Astrocyte of the hippocampus (primary cell): ENCODE measurements around the gene KIF1A.
"Not testable (repeated sequence)": the region's sequence is repeated elsewhere in the genome, so short reads cannot be mapped to it uniquely, and the experiment has no call there.

Source experiments
- DNase-seq: peaks from one replicate; pipeline ENCODE4 v3.0.0; 2011; ENCODE audit warnings: low read depth, low spot score

Gene KIF1A

DNA sequence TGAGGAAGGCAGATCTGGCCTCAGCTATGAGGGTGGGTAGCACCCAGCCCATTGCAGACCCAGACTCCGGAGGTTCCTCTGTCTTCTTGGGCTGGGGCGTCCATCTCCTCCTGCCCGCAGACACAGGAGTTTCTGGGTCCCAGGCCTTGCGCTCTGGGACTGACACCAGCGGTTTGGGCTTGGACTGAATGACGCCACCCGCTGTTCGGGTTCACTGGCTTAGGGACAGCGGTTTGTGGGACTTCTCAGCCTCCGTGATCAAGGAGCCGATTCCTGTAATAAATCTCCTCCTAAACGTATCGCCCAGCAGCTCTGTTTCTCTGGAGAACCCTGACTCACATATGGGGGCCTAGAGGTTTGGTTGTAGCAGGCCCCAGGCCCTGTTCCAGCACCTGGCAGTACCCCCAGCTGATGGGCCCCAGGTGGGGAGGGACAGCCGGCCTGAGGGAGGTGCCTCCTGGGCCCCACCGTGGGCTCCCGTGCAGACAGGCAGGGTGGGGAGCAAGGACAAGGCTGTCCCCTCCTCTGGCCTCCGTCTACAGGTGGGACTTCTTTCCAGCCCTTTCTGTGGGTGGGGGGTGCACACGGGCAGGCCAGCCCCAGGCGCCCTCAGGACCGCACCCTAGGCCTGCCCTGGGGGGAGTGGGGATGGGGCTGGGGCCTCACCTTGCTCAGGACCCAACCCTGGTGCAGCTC, 132.8 kb downstream of the KIF1A start:
- no peak for DNase-seq

DNA sequence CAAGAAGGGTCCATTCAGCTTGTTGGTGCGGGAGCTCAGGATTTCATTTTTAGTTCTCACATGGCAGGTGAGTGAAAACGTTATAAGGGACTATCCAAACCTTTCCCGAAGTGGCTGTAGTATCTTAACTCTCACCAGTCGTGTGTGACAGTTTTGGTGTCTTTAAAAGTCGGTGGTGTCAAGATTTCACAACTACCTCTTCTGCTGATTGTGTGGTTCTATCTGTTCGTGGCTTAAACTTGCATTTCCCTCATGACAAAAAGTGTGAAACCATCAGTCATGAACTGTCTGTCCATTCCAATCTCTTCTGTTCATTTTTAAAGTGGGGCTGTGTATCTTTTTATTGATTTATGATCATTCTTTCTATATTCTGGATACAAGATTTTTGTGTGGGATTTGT, 133.6 kb downstream of the KIF1A start:
- DNase-seq: no peak

DNA sequence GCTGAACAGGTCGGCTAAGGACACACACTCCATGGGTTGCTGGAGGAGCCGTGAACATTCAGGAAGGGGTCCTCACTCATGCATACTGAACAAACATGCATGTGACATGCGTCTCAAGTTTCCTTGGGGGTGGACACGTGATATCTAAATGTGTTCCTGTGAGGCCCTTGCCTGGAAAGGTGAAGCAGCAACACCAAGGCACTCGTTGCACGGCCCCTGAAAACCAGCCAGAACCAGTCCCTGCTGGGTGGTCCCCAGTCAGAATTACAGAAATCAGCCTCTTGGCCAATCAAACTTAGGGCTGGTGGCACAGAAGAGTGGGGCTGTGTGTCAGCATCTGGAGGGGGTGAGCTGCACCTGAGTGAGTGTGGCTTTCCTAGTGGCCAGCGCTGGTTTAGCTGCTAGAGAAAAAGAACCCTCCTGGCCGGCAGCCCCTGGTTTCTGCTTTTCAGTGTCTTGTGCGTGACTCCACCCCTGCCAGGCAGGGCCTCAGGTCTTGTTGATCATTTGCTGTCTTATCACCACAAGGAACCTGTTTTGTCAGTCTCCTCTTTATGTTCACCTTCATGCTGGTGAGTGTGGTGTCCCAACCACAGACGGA, 134.1 kb downstream of the KIF1A start:
- DNase-seq: no peak

DNA sequence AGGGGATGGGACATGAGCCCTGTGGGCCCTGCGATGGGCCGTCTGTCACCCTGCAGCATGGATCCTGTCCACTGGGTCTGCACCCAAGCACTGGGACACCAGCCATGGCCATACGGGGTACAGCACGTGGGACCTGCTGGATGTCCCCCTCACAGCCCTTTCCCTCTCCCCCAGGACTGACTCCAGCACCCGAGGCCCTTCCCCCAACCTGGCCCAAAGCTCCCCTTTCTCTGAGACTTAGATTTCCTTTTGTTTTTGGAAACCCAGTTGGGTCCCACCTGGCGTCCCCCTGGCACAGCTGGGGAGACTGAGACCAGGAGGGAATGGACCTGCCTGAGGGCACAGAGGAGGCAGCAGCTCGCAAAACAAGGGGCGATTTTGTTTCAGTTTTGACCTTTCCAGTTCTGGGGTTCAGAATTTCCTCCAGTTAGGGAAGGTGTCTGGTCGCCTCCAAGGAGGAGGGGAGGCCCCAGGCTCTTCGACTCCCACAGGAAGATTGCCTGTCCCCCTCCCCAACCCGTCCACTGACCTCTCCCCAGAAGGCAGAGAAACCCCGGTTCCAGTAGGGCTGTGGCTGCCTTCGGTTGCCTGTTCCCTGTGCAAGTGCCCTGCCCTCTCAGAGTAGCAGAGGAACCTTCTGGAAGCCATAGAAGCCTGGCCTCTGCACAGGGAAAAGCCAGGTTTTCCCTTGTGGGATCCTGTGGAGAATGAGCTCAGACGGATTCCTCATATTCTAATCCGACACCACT, 135.9 kb downstream of the KIF1A start:
- DNase-seq: not testable (repeated sequence)

DNA sequence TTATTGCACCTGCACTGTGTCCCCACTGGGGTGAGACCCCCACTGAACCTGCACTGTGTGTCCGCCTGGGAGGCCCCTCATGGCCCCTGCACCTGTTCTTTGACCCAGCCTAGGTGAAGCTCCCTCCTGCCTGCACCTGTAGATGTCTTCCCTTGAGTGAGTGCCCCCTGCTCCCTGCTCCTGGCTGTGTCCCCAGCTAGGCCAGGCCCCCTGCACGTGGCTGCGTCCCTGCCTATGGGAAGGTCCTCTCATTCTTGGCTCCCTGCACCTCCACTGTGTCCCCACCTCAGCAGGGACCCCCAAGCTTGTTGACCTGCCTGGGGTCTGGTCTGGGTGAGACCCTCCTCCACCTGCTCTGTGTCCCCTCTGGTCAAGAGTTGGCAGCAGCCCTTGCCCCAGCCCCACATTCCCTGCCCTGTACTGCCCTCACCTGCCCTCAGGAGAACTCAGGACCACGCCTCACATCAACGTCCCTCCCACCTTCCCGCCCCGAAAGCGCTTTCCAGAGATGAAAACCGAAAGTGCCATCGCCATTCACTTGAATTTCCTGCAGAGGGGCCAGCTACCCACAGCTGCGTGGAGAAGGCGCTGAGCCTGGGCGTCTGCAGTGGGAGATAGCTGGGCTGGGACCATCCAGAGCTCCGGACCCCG, 136.6 kb downstream of the KIF1A start:
- not testable (repeated sequence) for DNase-seq

DNA sequence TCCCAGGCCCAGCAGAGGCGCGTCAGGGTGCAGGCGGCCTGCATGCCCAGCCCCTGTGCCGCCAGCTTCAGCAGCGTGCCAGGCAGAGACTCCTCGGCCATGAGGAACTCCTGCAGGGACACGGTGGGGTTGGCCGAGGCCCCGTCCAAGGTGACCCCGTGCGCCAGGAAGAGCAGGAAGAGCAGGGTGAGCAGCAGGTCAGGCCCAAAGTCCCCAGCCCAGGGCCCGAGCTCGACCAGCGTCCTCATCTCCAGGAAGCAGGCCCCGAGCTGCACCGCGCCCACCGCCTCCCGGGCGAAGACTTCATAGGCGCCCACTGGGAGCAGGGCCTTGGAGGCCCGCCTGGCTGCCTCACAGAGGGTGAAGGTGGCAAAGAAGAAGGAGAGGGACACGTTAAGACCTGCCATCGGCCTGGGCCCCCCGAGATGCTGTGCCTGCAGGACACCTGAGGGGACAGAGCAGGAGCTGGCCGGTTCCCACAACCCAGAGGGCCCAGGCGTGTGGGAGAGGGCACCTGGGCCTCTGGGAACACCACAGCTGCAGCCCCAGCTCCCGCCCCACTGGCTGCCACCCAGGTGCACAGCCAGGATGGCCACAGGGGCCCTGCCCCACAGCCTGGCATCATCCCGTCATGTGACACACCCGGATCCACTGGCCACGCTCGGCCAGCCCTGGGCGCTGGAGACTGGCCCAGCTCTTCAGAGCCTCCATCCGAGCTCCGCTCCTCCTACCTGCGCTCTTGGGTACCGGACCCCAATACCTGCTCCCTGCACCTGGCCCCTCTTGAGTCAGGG, 137.4 kb downstream of the KIF1A start, which contains the start of gene AQP12B:
Gene AQP12B, minus strand, starts transcription at position 455 of the 794 bp plus-strand sequence. Its CDS starts 48 bp downstream, at position 407.
- DNase-seq: not testable (repeated sequence)

DNA sequence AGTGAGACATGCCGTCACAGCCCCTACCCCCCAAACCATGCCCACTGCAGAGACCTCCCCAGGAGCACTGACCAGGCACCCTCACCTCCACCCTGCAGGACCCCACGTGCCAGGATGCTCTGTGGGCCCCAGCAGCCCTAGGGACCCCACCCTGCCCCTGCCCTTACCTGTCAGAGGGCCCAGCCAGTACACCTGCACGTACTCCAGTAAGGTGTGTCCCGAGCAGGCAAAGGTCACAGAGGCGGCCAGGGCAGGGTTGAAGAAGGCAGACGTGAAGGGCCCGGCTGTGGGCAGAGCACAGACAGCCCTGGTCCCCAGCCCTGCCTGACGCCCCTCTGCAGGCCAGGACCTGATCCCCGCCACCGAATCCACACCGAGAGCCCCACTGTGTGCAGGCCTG, 139.8 kb downstream of the KIF1A start:
- DNase-seq: not testable (repeated sequence)

DNA sequence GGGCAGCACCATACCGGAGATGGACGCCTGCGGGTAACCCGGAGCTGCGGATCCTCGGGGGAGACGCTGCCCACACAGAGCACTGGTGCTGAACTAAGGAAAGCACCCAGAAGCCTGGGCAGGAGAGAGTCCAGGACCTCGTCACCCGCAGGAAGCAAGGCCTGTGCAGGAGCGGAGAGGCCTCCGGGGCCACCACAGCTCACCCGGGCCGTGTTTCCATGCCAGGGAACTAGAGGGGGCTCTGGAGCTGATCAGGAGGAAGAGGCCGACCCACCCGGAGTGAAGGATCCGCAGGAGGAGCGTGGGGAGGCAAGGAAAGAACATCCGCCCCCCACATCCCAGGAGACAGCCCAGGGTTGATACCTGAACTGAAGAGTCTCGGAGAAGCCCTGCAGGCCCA, 141.1 kb downstream of the KIF1A start:
- DNase-seq: not testable (repeated sequence)

DNA sequence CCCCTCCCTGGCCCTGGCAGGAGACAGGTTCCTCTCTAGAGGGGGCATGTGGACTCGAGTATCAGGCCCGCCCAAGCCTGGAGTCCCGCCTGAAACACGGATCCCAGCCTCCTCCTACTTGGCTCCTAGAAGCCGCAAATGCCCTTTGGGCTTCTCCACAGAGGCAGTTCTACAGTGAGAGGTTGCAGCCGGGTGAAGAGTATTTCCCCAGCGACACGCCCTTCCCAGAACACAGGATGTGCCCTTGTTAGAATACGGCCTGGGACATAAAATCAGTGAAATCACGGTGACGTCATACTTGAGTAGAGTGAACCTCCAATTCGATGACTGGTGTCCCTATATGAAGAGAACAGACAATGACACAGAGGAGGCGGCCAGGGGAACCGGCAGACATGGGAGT, 142.0 kb downstream of the KIF1A start:
- DNase-seq: not testable (repeated sequence)

DNA sequence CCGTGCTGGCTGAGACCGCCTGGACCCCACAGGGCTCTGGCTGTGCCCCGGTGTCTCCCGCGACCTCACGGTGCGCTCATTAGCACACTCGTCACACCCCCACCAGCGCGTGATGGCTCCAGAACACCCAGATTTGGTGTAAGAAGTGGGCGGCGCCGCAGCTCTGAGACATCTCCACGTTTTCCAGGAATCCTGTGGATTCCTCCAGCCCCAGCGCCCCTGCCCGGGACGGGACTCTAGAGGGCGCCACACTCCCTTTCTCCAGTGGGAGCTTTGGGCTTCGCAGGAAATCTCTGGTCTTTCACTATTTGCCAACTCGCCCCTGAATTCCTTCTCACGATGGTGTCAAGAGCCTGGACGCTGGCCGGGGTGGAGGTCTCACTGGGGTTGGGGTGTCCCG, 144.7 kb downstream of the KIF1A start:
- not testable (repeated sequence) for DNase-seq

DNA sequence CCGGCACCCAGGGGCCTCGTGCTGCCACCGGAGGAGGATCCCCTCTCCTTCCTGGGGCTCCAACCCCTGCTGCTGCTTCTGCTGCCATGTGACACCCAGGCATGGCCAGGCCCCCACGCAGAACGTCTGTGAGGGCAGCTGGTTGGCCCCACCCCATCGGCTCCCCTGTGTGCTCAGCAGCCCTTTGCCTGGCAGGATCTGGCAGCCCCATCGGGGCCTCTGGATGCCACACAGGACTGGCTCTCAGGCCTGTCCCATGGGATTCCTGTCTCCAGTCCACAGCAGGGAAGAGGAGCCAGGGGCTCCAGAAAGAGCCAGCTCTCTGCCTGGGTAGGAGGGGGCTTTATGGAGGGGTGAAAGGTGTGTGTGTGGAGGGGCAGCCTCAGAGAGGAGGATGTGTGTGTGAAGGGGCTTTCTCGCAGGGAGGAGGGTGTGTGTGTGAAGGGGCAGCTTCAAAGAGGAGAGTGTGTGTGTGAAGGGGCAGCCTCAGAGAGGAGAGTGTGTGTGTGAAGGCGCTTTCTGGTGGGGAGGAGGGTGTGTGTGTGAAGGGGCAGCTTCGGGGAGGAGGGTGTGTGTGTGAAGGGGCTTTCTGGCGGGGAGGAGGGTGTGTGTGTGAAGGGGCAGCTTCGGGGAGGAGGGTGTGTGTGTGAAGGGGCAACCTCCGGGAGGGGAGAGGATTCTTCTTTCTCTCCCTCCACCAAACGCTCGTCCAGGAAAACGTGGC, 145.4 kb downstream of the KIF1A start:
- not testable (repeated sequence) for DNase-seq

DNA sequence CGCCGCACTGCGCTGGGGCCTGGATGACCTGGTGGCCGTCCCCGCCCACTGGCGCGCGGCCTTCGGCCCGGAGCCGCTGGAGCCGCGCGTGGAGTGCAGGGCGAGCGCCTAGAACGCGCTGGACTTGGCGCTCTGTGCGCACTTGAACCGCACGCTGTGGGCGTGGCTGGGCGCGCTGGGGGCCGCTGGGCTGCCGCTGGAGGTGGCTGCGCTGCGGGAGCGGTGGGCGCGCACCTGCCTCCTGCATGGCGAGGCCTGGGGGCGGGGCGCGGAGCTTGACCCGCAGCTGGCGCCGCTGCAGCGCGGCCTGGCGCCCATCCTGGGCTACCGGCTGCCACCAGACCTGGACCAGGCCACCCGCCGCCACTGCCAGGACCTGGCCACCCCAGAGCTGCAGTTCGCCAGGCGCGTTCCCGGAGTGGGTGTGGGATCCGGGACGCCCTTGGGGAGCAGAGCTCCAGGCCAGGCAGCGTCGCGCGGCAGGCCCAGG, 147.3 kb downstream of the KIF1A start:
- no peak for DNase-seq

DNA sequence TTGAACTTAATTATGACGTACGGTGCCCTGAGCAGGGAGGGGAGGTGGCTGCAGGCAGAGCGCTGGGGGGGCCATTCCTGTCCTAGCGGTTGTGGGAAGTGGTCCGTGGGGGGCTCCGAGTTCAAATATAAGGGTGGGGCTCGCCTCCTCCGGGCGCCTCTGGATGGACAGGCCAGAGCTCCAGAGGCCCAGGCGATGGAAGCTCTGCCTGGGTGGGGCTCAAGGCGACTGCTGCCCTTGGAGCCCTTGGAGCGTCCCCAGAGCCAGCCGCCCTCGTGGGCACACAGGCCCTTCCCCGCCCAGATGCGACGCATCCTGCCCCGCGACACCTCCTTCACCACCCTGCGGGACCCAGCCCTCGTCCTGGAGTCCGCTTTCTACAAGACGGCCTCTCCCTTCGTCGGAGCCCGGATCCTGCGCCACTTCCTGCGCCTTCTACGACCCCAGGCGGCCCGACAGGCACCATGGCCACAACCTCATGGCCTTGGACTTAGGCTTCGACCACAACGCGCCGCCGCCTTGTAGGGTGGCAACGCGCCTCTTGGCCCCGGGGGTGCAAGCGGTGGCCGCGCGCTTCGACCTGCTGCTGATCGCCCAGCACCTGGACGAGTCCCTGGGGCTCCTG, 147.8 kb downstream of the KIF1A start:
- no peak for DNase-seq

DNA sequence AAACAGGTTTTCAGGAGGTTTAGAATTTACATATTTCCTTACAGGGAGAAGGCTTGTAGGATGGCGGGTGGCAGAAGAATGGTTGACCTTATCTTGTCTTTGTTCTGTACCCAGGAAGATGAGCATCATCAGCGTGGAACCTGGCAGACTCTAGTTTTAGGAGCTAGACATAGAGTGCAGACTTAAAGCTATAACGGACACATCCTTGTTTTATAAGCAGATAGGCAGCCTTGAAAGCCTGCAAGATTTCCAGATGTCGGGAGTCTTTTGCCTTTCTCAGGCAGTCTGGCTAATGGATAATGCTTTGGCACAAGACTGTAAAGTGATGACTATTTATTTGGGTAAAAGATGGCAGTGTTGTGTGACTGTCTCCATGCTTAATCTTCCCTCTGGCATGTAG, 149.1 kb downstream of the KIF1A start:
- no peak for DNase-seq

DNA sequence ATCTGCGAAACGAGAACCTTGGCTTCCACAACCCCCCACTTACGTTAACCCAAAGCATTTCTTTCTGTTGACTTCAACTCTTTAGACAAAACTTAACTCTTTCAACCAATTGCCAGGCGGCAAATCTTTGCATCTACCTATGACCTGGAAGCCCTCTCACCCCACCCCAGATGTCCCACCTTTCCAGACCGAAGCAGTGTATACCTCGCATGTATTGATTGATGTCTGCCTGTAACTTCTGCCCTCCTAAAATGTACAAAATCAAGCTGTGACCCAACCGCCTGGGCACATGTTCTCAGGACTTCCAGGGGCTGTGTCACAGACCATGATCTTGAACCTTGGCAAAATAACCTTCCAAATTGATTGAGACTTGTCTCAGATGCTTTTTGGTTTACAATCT, 149.6 kb downstream of the KIF1A start:
- DNase-seq: no peak

DNA sequence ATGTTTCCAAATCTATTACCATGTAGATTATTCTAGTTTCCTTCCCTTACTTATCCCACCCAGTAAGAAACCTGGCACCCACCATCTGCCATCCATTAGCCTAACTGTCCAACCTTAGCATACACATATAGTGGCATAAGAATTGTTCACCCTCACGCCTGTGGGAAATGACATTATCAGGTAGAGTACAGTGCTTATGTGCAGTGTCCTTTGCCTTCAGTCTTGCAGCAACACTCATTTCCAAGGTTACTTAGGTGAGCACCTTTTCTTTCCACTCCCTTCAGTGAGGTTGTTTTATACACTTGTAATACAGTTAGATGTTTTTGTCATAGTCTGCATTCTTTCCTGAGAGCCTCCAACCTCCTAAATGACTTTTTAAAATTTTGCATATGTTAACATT, 155.4 kb downstream of the KIF1A start:
- DNase-seq: no peak
